GM10266 (cell line): Measurements from ENCODE around the gene CELSR1.

Experiments
- DNase-seq: peaks from one replicate; pipeline ENCODE4 v3.0.0; 2012; ENCODE audit errors: extremely low spot score
- CTCF ChIP-seq: IDR thresholded peaks from 2 replicates; pipeline ENCODE4 v1.5.1; 2012; ENCODE audit warnings: mild to moderate bottlenecking, low read depth; ENCODE audit not compliant: control insufficient read depth, insufficient read depth; ENCODE audit errors: missing control alignments

Gene CELSR1

DNA sequence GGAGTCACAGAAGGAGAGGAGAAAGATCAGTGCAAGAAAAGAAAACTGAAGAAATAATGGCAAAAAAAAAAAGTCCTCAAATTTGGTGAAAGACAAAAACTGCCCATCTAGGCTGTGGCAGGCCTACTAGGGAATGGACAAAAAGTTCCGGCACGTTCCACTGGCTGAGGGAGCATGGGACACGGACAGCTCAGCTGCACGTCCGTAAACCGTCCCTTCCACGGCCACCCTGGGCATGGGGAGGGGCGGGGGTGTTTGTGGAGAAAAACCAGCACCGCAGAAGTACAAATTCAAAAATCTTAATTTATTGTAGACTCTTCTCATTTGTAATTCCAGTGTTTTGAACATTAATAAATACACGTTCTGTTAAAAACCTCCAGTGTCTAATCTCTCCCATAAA lies 176.5 kb downstream of the CELSR1 start:
- TF ChIP-seq CTCF = no peak
- no peak for DNase-seq

GRCh38 chr22:46360097-46360496 lies 177.3 kb downstream of the CELSR1 start:
- no peak for DNase-seq
- TF ChIP-seq CTCF = no peak

DNA sequence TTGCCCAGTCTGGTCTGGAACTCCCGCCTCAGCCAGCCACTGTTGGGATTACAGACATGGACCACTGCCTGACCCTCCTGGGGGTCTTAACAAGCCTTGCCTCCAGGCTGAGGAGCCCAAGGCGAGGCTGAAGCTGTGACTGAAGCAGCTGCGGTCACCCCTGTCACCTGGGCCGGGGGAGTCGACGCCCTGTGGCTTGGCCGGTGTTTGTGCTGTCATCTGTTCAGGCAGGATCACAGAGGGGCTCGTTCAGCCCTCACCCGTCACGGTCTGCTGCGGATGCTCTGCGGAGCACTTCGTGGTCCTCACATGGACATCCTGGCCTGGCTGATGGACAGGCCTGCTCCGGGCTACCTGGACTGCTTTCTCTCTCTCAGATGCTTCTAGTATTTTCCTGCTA lies 178.1 kb downstream of the CELSR1 start:
- no peak for DNase-seq
- TF ChIP-seq CTCF = no peak

DNA sequence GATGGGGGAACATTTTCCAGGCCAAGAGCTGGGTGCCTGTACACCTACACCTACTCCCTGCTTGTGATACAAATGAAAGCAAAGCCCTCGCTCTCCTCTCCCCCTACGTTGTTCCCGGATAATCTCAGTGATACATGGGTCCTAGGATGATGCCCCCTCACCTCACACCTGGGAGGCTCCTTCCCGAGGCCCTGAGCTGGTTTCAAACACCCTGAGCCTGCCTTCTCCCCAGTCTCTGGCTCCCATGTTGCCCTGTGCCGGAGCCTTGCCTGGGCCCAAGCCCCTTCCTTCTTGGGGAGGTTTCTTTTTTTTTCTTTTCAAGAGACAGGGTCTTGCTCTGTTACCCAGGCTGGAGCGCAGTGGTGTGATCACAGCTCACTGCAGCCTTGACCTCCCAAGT lies 178.7 kb downstream of the CELSR1 start:
- no peak for TF ChIP-seq CTCF

DNA sequence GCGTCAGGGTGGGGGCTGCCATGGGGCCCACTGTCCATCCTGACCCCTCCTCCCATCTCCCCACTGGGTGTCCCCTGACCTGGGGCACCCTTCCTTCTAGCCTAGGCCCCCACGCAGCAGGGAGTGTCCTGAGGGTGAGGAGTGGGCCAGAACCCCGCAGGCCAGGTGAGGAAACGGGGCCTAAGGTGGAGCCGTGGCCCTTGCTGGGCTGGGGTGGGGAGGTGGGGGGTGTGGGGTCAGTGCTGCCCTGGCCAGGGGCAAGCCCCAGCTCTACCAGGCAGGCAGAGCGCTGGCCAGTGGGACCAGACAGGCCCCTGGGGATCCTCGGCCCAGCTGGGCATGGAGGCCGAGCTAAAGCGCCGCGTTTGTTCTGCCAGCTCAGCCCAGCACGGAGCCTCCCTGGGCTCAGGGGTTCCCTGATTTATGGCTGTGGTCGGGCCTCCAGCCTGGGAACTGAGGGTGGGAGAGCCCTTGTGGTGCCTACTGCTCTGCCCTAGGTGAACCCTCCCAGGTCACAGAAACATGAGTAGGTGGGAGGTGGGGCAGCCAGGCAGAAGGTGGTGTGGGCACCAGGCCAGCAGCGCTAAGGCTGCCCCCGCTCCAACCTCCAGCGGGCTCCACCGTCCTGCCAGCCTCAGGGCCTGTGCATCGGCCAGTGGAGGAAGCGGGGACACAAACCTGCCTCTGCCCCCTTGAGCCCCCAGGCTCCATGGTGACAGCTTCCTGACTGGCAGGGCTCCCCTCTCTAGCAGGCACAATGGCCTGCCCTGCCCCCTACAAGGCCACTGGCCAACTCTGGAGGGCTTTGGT lies 179.5 kb downstream of the CELSR1 start:
- DNase-seq = no peak
- no peak for TF ChIP-seq CTCF

More for the DNA sequence above, 178.7 kb downstream of the CELSR1 start:
- no peak for DNase-seq

- DNase-seq = no peak
- no peak for TF ChIP-seq CTCF
Measured at GRCh38 chr22:46356496-46357480, 180.6 kb downstream of the CELSR1 start.
